ENCODE results near the gene CMKLR1.

The CMKLR1 gene

DNA sequence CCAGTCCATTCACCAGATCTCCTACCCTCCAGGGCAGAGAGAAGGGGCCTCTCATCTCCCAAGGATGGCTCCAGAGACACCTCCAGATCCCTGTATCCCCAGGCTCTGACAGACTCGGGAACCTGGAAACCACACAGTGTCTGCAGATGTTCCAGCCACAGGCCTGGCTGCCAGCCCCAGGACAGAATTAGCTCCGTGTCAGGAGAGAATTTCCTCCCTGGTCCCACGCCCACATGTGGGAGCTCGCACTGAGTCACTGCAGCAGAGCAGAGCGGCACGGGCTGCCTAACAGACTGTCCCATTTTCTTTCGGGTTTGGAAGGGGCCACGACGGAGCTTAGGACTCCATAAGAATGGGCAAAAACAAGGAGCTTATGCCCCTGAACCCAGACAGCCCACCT lies 33.6 kb downstream of the CMKLR1 start:
- Histone ChIP-seq H3K27ac (ENCODE audit: low read depth, low read length, severe bottlenecking) (peak overlapping the region; percentile 80), H3K4me3 (ENCODE audit: extremely low read depth, insufficient read depth, low read length, poor library complexity, severe bottlenecking) (no peak overlapping the region), H3K4me1 (ENCODE audit: control insufficient read depth, insufficient read depth, low read length, poor library complexity, severe bottlenecking) (peaks cover 42% of the 10 kb centered on the region), H3K36me3 (ENCODE audit: control insufficient read depth, insufficient read depth, low read length) (no peaks in the 10 kb centered on the region), H3K9me3 (ENCODE audit: control insufficient read depth, low read length) (no peaks in the 10 kb centered on the region)
- WGBS, 2 experiments (ENCODE audit: insufficient coverage in 2 of 2), result 63 to 65% methylated on average over 8 to 9 of the region's 9 CpGs

- no peaks in the 10 kb centered on the region for H3K36me3 ChIP-seq (ENCODE audit: control insufficient read depth, insufficient read depth, low read length)
- WGBS, 2 experiments (ENCODE audit: insufficient coverage in 2 of 2), result 52 to 59% methylated on average over 5 to 6 of the region's 7 CpGs
- no peaks in the 10 kb centered on the region for H3K9me3 ChIP-seq (ENCODE audit: control insufficient read depth, low read length)
- H3K27ac ChIP-seq (ENCODE audit: low read depth, low read length, severe bottlenecking), result peak overlapping the region; percentile 80
- no peak overlapping the region for H3K4me3 ChIP-seq (ENCODE audit: extremely low read depth, insufficient read depth, low read length, poor library complexity, severe bottlenecking)
- peaks cover 42% of the 10 kb centered on the region for H3K4me1 ChIP-seq (ENCODE audit: control insufficient read depth, insufficient read depth, low read length, poor library complexity, severe bottlenecking)
Measured at GRCh38 chr12:108304633-108305032, 34.5 kb downstream of the CMKLR1 start.

- Histone ChIP-seq H3K9me3 (ENCODE audit: control insufficient read depth, low read length) (no peaks in the 10 kb centered on the region), H3K4me3 (ENCODE audit: extremely low read depth, insufficient read depth, low read length, poor library complexity, severe bottlenecking) (no peak overlapping the region), H3K36me3 (ENCODE audit: control insufficient read depth, insufficient read depth, low read length) (no peaks in the 10 kb centered on the region), H3K27ac (ENCODE audit: low read depth, low read length, severe bottlenecking) (no peak overlapping the region), H3K4me1 (ENCODE audit: control insufficient read depth, insufficient read depth, low read length, poor library complexity, severe bottlenecking) (peaks cover 38% of the 10 kb centered on the region)
- 86 to 96% methylated on average over 4 to 7 of the region's 8 CpGs for WGBS, 2 experiments (ENCODE audit: insufficient coverage in 2 of 2)
Measured at GRCh38 chr12:108303703-108304102, 35.4 kb downstream of the CMKLR1 start.

DNA sequence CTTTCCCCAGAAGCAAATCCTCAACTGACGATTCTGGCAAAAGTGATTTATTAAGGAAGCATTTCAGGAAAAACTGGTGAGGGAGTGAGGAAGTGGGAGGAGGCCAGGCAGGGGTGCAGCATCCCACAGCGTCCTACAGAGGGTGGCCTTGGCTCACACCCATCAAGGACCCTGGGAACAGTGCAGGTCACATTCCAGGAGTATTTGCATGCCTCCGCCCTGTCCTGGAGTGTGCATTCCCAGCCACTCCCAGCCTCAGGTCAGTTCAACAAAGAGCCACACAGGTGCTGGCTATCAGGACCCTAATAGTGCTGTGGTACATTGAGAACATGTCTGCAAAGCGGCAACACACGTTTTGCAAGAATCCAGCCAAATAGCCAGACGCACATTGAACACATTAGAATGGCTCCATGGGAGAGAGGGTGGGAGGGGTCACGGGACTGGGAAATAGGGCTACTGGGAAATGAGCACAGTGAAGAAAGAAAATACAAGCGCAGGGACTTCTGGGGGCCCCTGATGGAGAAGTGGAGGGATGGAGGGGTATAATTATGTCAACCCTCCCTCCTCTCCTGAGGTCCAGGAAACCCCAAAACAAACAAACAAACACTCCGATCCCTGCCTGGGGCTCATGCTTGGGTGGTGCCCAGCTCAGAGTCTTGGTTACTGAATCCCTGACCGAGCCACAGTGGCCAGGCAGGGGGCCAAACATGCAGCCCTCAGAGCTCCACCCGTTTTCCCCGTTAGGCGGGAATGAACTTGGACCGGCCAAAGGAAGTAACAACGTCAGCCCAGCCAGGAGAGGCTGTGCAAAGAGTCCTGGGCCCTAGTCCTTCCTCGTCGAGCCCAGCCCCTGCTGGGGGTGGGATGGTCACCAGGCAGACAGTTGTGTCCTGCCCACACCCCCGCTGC lies 36.5 kb downstream of the CMKLR1 start:
- Histone ChIP-seq H3K9me3 (ENCODE audit: control insufficient read depth, low read length) (no peaks in the 10 kb centered on the region), H3K4me1 (ENCODE audit: control insufficient read depth, insufficient read depth, low read length, poor library complexity, severe bottlenecking) (peaks cover 38% of the 10 kb centered on the region), H3K4me3 (ENCODE audit: extremely low read depth, insufficient read depth, low read length, poor library complexity, severe bottlenecking) (no peak overlapping the region), H3K27ac (ENCODE audit: low read depth, low read length, severe bottlenecking) (no peak overlapping the region), H3K36me3 (ENCODE audit: control insufficient read depth, insufficient read depth, low read length) (no peaks in the 10 kb centered on the region)
- 72 to 76% methylated on average over 15 to 17 of the region's 18 CpGs for WGBS, 2 experiments (ENCODE audit: insufficient coverage in 2 of 2)

DNA sequence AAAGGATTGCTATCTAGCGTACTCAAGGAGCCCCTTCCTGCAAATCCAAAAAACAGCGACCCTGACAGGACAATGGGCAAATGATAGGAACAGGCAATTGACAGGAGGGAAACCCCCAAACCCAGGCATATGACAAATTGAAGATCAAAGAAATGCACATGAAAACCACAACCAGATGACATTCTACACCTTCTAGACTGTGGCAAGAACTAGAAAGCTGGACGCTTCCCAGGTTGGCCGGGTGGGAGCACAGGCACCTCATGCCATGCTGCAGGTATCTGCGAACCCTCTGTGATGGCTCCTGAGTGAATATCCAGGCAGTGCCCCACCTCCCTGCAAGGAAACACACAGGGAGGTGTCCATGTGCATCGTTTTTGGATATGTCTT lies 37.1 kb downstream of the CMKLR1 start:
- no peak overlapping the region for H3K27ac ChIP-seq (ENCODE audit: low read depth, low read length, severe bottlenecking)
- no peak overlapping the region for H3K4me3 ChIP-seq (ENCODE audit: extremely low read depth, insufficient read depth, low read length, poor library complexity, severe bottlenecking)
- 84 to 88% methylated on average over 4 to 5 of the region's 6 CpGs for WGBS, 2 experiments (ENCODE audit: insufficient coverage in 2 of 2)
- H3K9me3 ChIP-seq (ENCODE audit: control insufficient read depth, low read length), result no peaks in the 10 kb centered on the region
- no peaks in the 10 kb centered on the region for H3K36me3 ChIP-seq (ENCODE audit: control insufficient read depth, insufficient read depth, low read length)
- H3K4me1 ChIP-seq (ENCODE audit: control insufficient read depth, insufficient read depth, low read length, poor library complexity, severe bottlenecking), result peaks cover 35% of the 10 kb centered on the region

- no peak overlapping the region for H3K4me3 ChIP-seq (ENCODE audit: extremely low read depth, insufficient read depth, low read length, poor library complexity, severe bottlenecking)
- peaks cover 29% of the 10 kb centered on the region for H3K4me1 ChIP-seq (ENCODE audit: control insufficient read depth, insufficient read depth, low read length, poor library complexity, severe bottlenecking)
- no peaks in the 10 kb centered on the region for H3K36me3 ChIP-seq (ENCODE audit: control insufficient read depth, insufficient read depth, low read length)
- no peaks in the 10 kb centered on the region for H3K9me3 ChIP-seq (ENCODE audit: control insufficient read depth, low read length)
- no peak overlapping the region for H3K27ac ChIP-seq (ENCODE audit: low read depth, low read length, severe bottlenecking)
- 92 to 93% methylated on average over 6 of the region's 6 CpGs for WGBS, 2 experiments (ENCODE audit: insufficient coverage in 2 of 2)
Measured at GRCh38 chr12:108301346-108301745, 37.8 kb downstream of the CMKLR1 start.

DNA sequence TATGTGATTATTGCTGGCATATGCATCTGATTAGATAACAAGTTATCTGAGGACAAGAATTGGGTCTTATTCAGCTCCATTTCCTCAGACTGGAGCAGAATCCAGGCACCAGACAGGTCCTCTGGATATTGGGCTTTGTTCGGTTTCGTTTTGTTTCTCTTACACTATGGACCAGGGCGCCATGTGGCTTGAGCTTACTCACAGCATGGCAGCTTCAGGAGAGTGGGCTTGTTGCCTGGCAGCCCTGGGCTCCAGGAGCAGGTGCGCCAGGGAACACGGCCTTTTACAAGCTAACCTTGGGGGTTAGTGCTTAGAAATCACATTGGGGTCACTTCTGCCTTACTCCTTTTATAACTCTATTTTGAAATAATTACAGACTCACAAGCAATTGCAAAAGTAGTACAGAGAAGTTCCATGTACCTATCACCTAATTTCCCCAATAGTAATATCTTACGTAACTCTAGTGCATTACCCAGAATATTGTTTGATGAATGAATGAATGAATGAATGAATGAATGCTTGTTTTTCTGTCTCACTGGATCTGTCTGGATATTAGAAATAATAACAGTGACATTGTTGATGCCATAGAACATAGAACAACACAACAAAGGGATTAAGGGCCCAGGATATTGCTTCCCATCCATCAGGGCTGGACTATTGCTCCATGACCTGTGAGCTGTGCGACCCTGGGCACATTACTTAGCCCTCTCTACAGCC lies 39.0 kb downstream of the CMKLR1 start:
- 85 to 98% methylated on average over 5 to 6 of the region's 7 CpGs for WGBS, 2 experiments (ENCODE audit: insufficient coverage in 2 of 2)

DNA sequence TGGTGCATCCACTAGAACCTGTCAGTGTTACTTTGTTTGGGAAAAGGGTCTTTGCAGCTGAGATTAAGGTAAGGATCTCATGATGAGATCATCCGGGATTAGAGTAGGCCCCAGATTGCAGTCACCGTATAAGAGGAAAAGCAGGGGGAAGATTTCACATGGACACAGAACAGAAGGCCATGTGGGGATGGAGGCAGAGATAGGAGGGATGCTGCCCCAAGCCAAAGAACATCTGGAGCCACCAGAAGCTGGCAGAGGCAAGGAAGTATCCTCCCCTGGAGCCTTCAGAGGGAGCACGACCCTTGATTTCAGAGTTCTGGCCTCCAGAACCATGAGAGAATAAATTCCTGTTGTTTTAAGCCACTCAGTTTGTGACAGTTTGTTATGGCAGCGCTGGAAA lies 39.6 kb downstream of the CMKLR1 start:
- H3K4me1 ChIP-seq (ENCODE audit: control insufficient read depth, insufficient read depth, low read length, poor library complexity, severe bottlenecking), result peaks cover 14% of the 10 kb centered on the region
- H3K36me3 ChIP-seq (ENCODE audit: control insufficient read depth, insufficient read depth, low read length), result no peaks in the 10 kb centered on the region
- 85 to 87% methylated on average over 3 to 4 of the region's 4 CpGs for WGBS, 2 experiments (ENCODE audit: insufficient coverage in 2 of 2)
- H3K27ac ChIP-seq (ENCODE audit: low read depth, low read length, severe bottlenecking), result no peak overlapping the region
- no peak overlapping the region for H3K4me3 ChIP-seq (ENCODE audit: extremely low read depth, insufficient read depth, low read length, poor library complexity, severe bottlenecking)
- no peaks in the 10 kb centered on the region for H3K9me3 ChIP-seq (ENCODE audit: control insufficient read depth, low read length)

More for the DNA sequence above, 39.0 kb downstream of the CMKLR1 start:
- Histone ChIP-seq H3K27ac (ENCODE audit: low read depth, low read length, severe bottlenecking) (no peak overlapping the region), H3K4me3 (ENCODE audit: extremely low read depth, insufficient read depth, low read length, poor library complexity, severe bottlenecking) (no peak overlapping the region), H3K9me3 (ENCODE audit: control insufficient read depth, low read length) (no peaks in the 10 kb centered on the region), H3K4me1 (ENCODE audit: control insufficient read depth, insufficient read depth, low read length, poor library complexity, severe bottlenecking) (peaks cover 20% of the 10 kb centered on the region), H3K36me3 (ENCODE audit: control insufficient read depth, insufficient read depth, low read length) (no peaks in the 10 kb centered on the region)

GRCh38 chr12:108298761-108299275 lies 40.3 kb downstream of the CMKLR1 start:
- no peak overlapping the region for H3K27ac ChIP-seq (ENCODE audit: low read depth, low read length, severe bottlenecking)
- no peak overlapping the region for H3K4me3 ChIP-seq (ENCODE audit: extremely low read depth, insufficient read depth, low read length, poor library complexity, severe bottlenecking)
- H3K36me3 ChIP-seq (ENCODE audit: control insufficient read depth, insufficient read depth, low read length), result no peaks in the 10 kb centered on the region
- H3K9me3 ChIP-seq (ENCODE audit: control insufficient read depth, low read length), result no peaks in the 10 kb centered on the region
- H3K4me1 ChIP-seq (ENCODE audit: control insufficient read depth, insufficient read depth, low read length, poor library complexity, severe bottlenecking), result peaks cover 7% of the 10 kb centered on the region
- WGBS, 2 experiments (ENCODE audit: insufficient coverage in 2 of 2), result 87 to 93% methylated on average over 6 of the region's 6 CpGs

- Histone ChIP-seq H3K36me3 (ENCODE audit: control insufficient read depth, insufficient read depth, low read length) (no peaks in the 10 kb centered on the region), H3K4me1 (ENCODE audit: control insufficient read depth, insufficient read depth, low read length, poor library complexity, severe bottlenecking) (peaks cover 6% of the 10 kb centered on the region), H3K9me3 (ENCODE audit: control insufficient read depth, low read length) (no peaks in the 10 kb centered on the region), H3K27ac (ENCODE audit: low read depth, low read length, severe bottlenecking) (no peak overlapping the region), H3K4me3 (ENCODE audit: extremely low read depth, insufficient read depth, low read length, poor library complexity, severe bottlenecking) (no peak overlapping the region)
- 85 to 86% methylated on average over 4 to 5 of the region's 6 CpGs for WGBS, 2 experiments (ENCODE audit: insufficient coverage in 2 of 2)
Measured at GRCh38 chr12:108297895-108298760, 41.0 kb downstream of the CMKLR1 start.

Data from mesodermal cell (in vitro differentiated cells).